Spleen (tissue), 11 donors: ENCODE data around the gene PCGF2. TPM values are rescaled to one million over a fixed set of nuclear protein-coding genes. Genes with fewer than 3 reads are reported as not detected.

Experiments used
- DNase-seq: peaks from one replicate; pipeline ENCODE4 v3.0.0-alpha.2; 2020
- H3K27ac ChIP-seq, 8 donors: fragments of 200-600 bp; sonication (generic) in 7 of 8; 1 replicate in 4 of 8; 2 replicates in 4 of 8; pipeline versions ENCODE4 v1.5.0 to v1.8.0; 2016 to 2021; ENCODE audit warnings: inconsistent platforms in 4 of 8, mild to moderate bottlenecking in 4 of 8, moderate library complexity in 1 of 8
- H3K27me3 ChIP-seq, 7 donors: fragments of 200-600 bp; sonication (generic) in 6 of 7; replicated peaks in 1 of 7; 1 replicate in 4 of 7; 2 replicates in 3 of 7; pipeline versions ENCODE4 v1.5.0 to v1.8.0; 2016 to 2021; ENCODE audit warnings: inconsistent platforms in 3 of 7, mild to moderate bottlenecking in 1 of 7
- H3K36me3 ChIP-seq, 6 donors: fragments of 200-600 bp; sonication (generic) in 5 of 6; 1 replicate in 4 of 6; 2 replicates in 2 of 6; pipeline versions ENCODE4 v1.5.0 to v1.8.0; 2016 to 2021; ENCODE audit warnings: inconsistent platforms in 2 of 6
- H3K4me1 ChIP-seq, 6 donors: fragments of 200-600 bp; sonication (generic) in 5 of 6; 1 replicate in 3 of 6; 2 replicates in 3 of 6; pipeline versions ENCODE4 v1.5.0 to v1.8.0; 2016 to 2021; ENCODE audit warnings: inconsistent platforms in 3 of 6
- H3K4me3 ChIP-seq, 8 donors: fragments of 200-600 bp; sonication (generic) in 7 of 8; 1 replicate in 4 of 8; 2 replicates in 4 of 8; pipeline versions ENCODE4 v1.5.0 to v1.8.0; 2016 to 2021; ENCODE audit warnings: inconsistent platforms in 4 of 8, mild to moderate bottlenecking in 4 of 8, moderate library complexity in 2 of 8
- H3K9me3 ChIP-seq, 8 donors: fragments of 200-600 bp; sonication (generic) in 7 of 8; 1 replicate in 4 of 8; 2 replicates in 4 of 8; pipeline versions ENCODE4 v1.5.0 to v1.8.0; 2016 to 2021; ENCODE audit warnings: inconsistent platforms in 4 of 8
- CTCF ChIP-seq, 11 experiments: fragments of 200-600 bp in 7 of 11; fragments of 450-650 bp in 4 of 11; sonication (generic) in 4 of 11; IDR thresholded peaks in 8 of 11; conservative IDR thresholded peaks in 3 of 11; 1 replicate in 7 of 11; 2 replicates in 4 of 11; pipeline versions ENCODE4 v1.4.0 to v1.8.0; 2016 to 2021; ENCODE audit warnings: antibody characterized with exemption in 11 of 11, inconsistent platforms in 4 of 11, mild to moderate bottlenecking in 1 of 11
- POLR2A ChIP-seq, 3 donors: fragments of 450-650 bp; IDR thresholded peaks; one replicate each; pipeline ENCODE4 v1.5.1; 2017; ENCODE audit warnings: antibody characterized with exemption in 3 of 3, mild to moderate bottlenecking in 1 of 3
- POLR2AphosphoS5 ChIP-seq, 3 donors: sonication (generic); formaldehyde crosslinking; IDR thresholded peaks; one replicate each; pipeline ENCODE4 v1.5.1; 2017; ENCODE audit warnings: antibody characterized with exemption in 3 of 3
- WGBS, 5 donors: extraction: QIAGEN DNeasy Blood & Tissue Kit in 3 of 5; methylation state at CpG; one replicate each; pipeline versions ENCODE4 v1.1.5 to v1.1.7; 2013 to 2018; 5-methylcytosine and 5-hydroxymethylcytosine counted together
- intact Hi-C: fragments of 100-400 bp; cut with DNase I; formaldehyde crosslinking; loops from one replicate; pipeline ENCODE4 v1.15.0; 2023; ENCODE audit warnings: low total_unique reads
- polyA plus RNA-seq, 3 donors: library from polyadenylated mRNA; stranded (reverse); fragments of 200-250 nt; gene quantifications; one replicate each; pipeline ENCODE4 v1.2.1, GENCODE V29; 2013
- total RNA-seq, 7 donors: library from RNA; depleted of rRNA in 3 of 7; stranded (reverse); fragments of >200 nt in 3 of 7; fragmentation: NEBNext Ultra II Directional in 4 of 7; extraction: Animal tissue kit (Norgen Biotek cat#: 25700) in 4 of 7; gene quantifications; one replicate each; pipeline versions ENCODE4 v1.1.0 to v1.2.1, GENCODE V29; 2016 to 2021
- donor health status: healthy with polysubstance abuse.
- donor health status: DM: no; HTN: no; CAD: no; lungs with moderate emphysema.
- donor health status: DM: no; HTN: no; CAD: no.
- donor health status: Bipolar disorder and iron deficiency.
- donor health status: healthy.
- donor health status: DM: no; HTN: no; CAD: no.
- donor health status: DM: yes; HTN: yes; CAD: no.

Gene PCGF2
- total and polyA plus RNA-seq, 10 donors, result 13.1 to 57.6 (median 25.7) TPM

GRCh38 chr17:38750312-38751121, 2.4 kb upstream of the PCGF2 start:
- peaks cover 0 to 22% (median 13%) of the 10 kb centered on the region in 6 donors for H3K36me3 ChIP-seq

GRCh38 chr17:38750044-38750311, 1.8 kb upstream of the PCGF2 start:
- peaks cover 0 to 65% (median 41%) of the 10 kb centered on the region in 7 donors for H3K27me3 ChIP-seq
- peaks cover 0 to 17% (median 10%) of the 10 kb centered on the region in 6 donors for H3K36me3 ChIP-seq
- WGBS, 5 donors, result 4 to 13% (median 6%) methylated on average over 4 to 12 of the region's 12 CpGs
- TF ChIP-seq CTCF (IDR thresholded peaks at IDR 0.05 in 8 of 11, conservative IDR thresholded peaks at IDR 0.05 in 3 of 11) (no peak), POLR2A (IDR thresholded peaks at IDR 0.05) (no peak), POLR2AphosphoS5 (IDR thresholded peaks at IDR 0.05) (no peak)
- H3K9me3 ChIP-seq, result no peaks in the 10 kb centered on the region
- intact Hi-C loops, result no loop called here
- H3K27ac ChIP-seq, result peak overlapping the region; percentile 55 to 96 (median 92)
- H3K4me3 ChIP-seq, result peak overlapping the region; percentile 34 to 86 (median 60)
- no peak for DNase-seq
- peaks cover 59 to 96% (median 86%) of the 10 kb centered on the region in 6 donors for H3K4me1 ChIP-seq

More at GRCh38 chr17:38750312-38751121, 2.4 kb upstream of the PCGF2 start:
- Histone ChIP-seq H3K9me3 (no peaks in the 10 kb centered on the region), H3K4me3 (peak overlapping the region in 7 of 8 donors; percentile 54 to 86 (median 61)), H3K27me3 (peaks cover 0 to 61% (median 41%) of the 10 kb centered on the region in 7 donors), H3K4me1 (peaks cover 59 to 93% (median 86%) of the 10 kb centered on the region in 6 donors), H3K27ac (peak overlapping the region; percentile 55 to 96 (median 92))
- TF ChIP-seq POLR2AphosphoS5 (IDR thresholded peaks at IDR 0.05) (no peak), CTCF (IDR thresholded peaks at IDR 0.05 in 8 of 11, conservative IDR thresholded peaks at IDR 0.05 in 3 of 11) (no peak), POLR2A (IDR thresholded peaks at IDR 0.05) (no peak)
- peak; percentile 77 for DNase-seq
- WGBS, 5 donors, result 14 to 18% (median 15%) methylated on average over 27 to 28 of the region's 28 CpGs
- intact Hi-C loops, result no loop called here

GRCh38 chr17:38749223-38750043, 1.3 kb upstream of the PCGF2 start:
- peak overlapping the region; percentile 77 to 96 (median 92) for H3K27ac ChIP-seq
- DNase-seq, result peak; percentile 91
- intact Hi-C loops, result no loop called here
- TF ChIP-seq POLR2A (IDR thresholded peaks at IDR 0.05) (peak in 1 of 3 donors; percentile 35), CTCF (IDR thresholded peaks at IDR 0.05 in 8 of 11, conservative IDR thresholded peaks at IDR 0.05 in 3 of 11) (no peak), POLR2AphosphoS5 (IDR thresholded peaks at IDR 0.05) (peak; percentile 87 to 91 (median 90))
- peak overlapping the region; percentile 34 to 86 (median 60) for H3K4me3 ChIP-seq
- 1 to 2% (median 1%) methylated on average over 48 to 79 of the region's 79 CpGs for WGBS, 5 donors
- H3K4me1 ChIP-seq, result peaks cover 54 to 95% (median 82%) of the 10 kb centered on the region in 6 donors
- no peaks in the 10 kb centered on the region for H3K9me3 ChIP-seq
- H3K27me3 ChIP-seq, result peaks cover 0 to 70% (median 41%) of the 10 kb centered on the region in 7 donors
- H3K36me3 ChIP-seq, result peaks cover 0 to 11% (median 4%) of the 10 kb centered on the region in 6 donors
